HCT116 (cell line): ENCODE measurements around the gene INO80C. TPM values are rescaled to one million over a fixed set of nuclear protein-coding genes. Genes with fewer than 3 reads are reported as not detected.

Experiments used
- ATAC-seq: fragments of 200-7000 bp; cut with Tn5 transposase; 2 replicates; pipeline ENCODE4 v1.9.1; 2020; ENCODE audit warnings: mild to moderate bottlenecking, moderate library complexity
- BruUV-seq: library from RNA; stranded (reverse); fragments of 400-500 nt; replicated peaks from 2 replicates; lab custom pipeline; 2021; lab: Mats Ljungman, UMichigan
- CTCF ChIA-PET: fragments of 300-600 bp; sonication (Branson Sonifier 250); formaldehyde crosslinking; loops from one replicate; lab custom pipeline; 2021; ENCODE audit warnings: antibody characterized with exemption; lab: Charles Lee
- POLR2A ChIA-PET: fragments of 300-600, 350-600 bp; sonication (Branson Sonifier 250); formaldehyde crosslinking; loops from one replicate; lab custom pipeline; 2021; ENCODE audit warnings: antibody characterized with exemption; lab: Charles Lee
- RAD21 ChIA-PET, 2 experiments: fragments of 300-600 bp; sonication (Branson Sonifier 250); formaldehyde crosslinking; loops; one replicate each; lab custom pipeline; 2023; ENCODE audit warnings: low total read pairs in 2 of 2; ENCODE audit not compliant: uncharacterized antibody in 2 of 2, unreplicated experiment in 2 of 2, low non-redundant PET in 1 of 2; lab: Charles Lee
- DNase-seq: peaks from one replicate; pipeline ENCODE4 v3.0.0-alpha.2; 2010; ENCODE audit warnings: low read depth, low spot score
- H2AFZ ChIP-seq: fragments of 200-600 bp; shearing (Covaris generic), sonication (generic); 2 replicates; pipeline ENCODE4 v1.6.1; 2017; ENCODE audit warnings: low read depth, mixed run types, mixed read lengths, antibody characterized with exemption, low read length; ENCODE audit not compliant: poor library complexity, severe bottlenecking
- H3K27ac ChIP-seq: 2 replicates; pipeline ENCODE4 v1.5.1; 2012; ENCODE audit warnings: low read depth, low read length
- H3K27me3 ChIP-seq: fragments of 200-600 bp; sonication (generic); 2 replicates; pipeline ENCODE4 v1.6.1; 2016; ENCODE audit warnings: mixed run types, low read length, mixed read lengths; ENCODE audit not compliant: insufficient read depth
- H3K36me3 ChIP-seq, 2 experiments: fragments of 200-500 bp in 1 of 2; fragments of 200-600 bp in 1 of 2; sonication (Bioruptor generic) in 1 of 2; sonication (generic) in 1 of 2; 2 replicates each; pipeline versions ENCODE4 v1.5.1 to v1.6.1; 2014 to 2016; ENCODE audit warnings: low read length in 2 of 2, inconsistent platforms in 1 of 2, mixed read lengths in 1 of 2, mixed run types in 1 of 2; ENCODE audit not compliant: insufficient read depth in 2 of 2, control insufficient read depth in 1 of 2
- H3K4me1 ChIP-seq, 2 experiments: fragments of 200-600 bp in 1 of 2; sonication (generic) in 1 of 2; 2 replicates each; pipeline versions ENCODE4 v1.5.1 to v1.6.1; 2012 to 2017; ENCODE audit warnings: low read length in 2 of 2, inconsistent platforms in 1 of 2, mild to moderate bottlenecking in 1 of 2, mixed read lengths in 1 of 2, mixed run types in 1 of 2, moderate library complexity in 1 of 2; ENCODE audit not compliant: insufficient read depth in 2 of 2, control insufficient read depth in 1 of 2
- H3K4me2 ChIP-seq: fragments of 200-600 bp; sonication (generic); 2 replicates; pipeline ENCODE4 v1.6.1; 2017; ENCODE audit warnings: mixed run types, low read length, mixed read lengths
- H3K4me3 ChIP-seq, 2 experiments: fragments of 200-600 bp in 1 of 2; sonication (generic) in 1 of 2; replicated peaks in 1 of 2; 2 replicates each; pipeline ENCODE4 v1.5.1; 2011 to 2016; ENCODE audit warnings: low read length in 2 of 2, control low read depth in 1 of 2, low read depth in 1 of 2, mild to moderate bottlenecking in 1 of 2, mixed read lengths in 1 of 2, mixed run types in 1 of 2
- H3K79me2 ChIP-seq: fragments of 200-600 bp; sonication (generic); 2 replicates; pipeline ENCODE4 v1.6.1; 2017; ENCODE audit warnings: mild to moderate bottlenecking, mixed run types, low read length, moderate library complexity, mixed read lengths; ENCODE audit not compliant: insufficient read depth
- H3K9ac ChIP-seq: fragments of 200-600 bp; sonication (generic); 2 replicates; pipeline ENCODE4 v1.6.1; 2016; ENCODE audit warnings: low read length, mixed read lengths
- H3K9me2 ChIP-seq: fragments of 200-600 bp; sonication (generic), shearing (Covaris generic); 2 replicates; pipeline ENCODE4 v1.6.1; 2017; ENCODE audit warnings: mixed run types, mild to moderate bottlenecking, moderate library complexity; ENCODE audit not compliant: insufficient read depth
- H3K9me3 ChIP-seq, 2 experiments: fragments of 200-500 bp in 1 of 2; fragments of 200-600 bp in 1 of 2; sonication (Bioruptor generic) in 1 of 2; sonication (generic) in 1 of 2; 2 replicates each; pipeline ENCODE4 v1.6.1; 2014 to 2017; ENCODE audit warnings: low read length in 2 of 2, mixed read lengths in 2 of 2, inconsistent platforms in 1 of 2, low read depth in 1 of 2, mild to moderate bottlenecking in 1 of 2, mixed run types in 1 of 2, moderate library complexity in 1 of 2; ENCODE audit not compliant: control insufficient read depth in 1 of 2, insufficient read depth in 1 of 2
- H4K20me1 ChIP-seq: fragments of 200-600 bp; sonication (generic), shearing (Covaris generic); 2 replicates; pipeline ENCODE4 v1.6.1; 2017; ENCODE audit warnings: mixed run types, mild to moderate bottlenecking, moderate library complexity; ENCODE audit not compliant: insufficient read depth
- CBX3 ChIP-seq: IDR thresholded peaks from 2 replicates; pipeline ENCODE4 v1.6.1; 2012; ENCODE audit warnings: low read depth
- CEBPB ChIP-seq: IDR thresholded peaks from 2 replicates; pipeline ENCODE4 v1.6.1; 2012; ENCODE audit warnings: low read depth
- EGR1 ChIP-seq: IDR thresholded peaks from 2 replicates; pipeline ENCODE4 v1.6.1; 2012; ENCODE audit warnings: low read depth
- ELF1 ChIP-seq: IDR thresholded peaks from 2 replicates; pipeline ENCODE4 v1.6.1; 2012; ENCODE audit warnings: low read depth, borderline replicate concordance
- EZH2 ChIP-seq: fragments of 200-600 bp; sonication (generic); IDR thresholded peaks from 2 replicates; pipeline ENCODE4 v1.6.1; 2017; ENCODE audit warnings: antibody characterized with exemption, mixed run types
- EZH2phosphoT487 ChIP-seq: fragments of 200-600 bp; IDR thresholded peaks from 2 replicates; pipeline ENCODE4 v1.6.1; 2018; ENCODE audit warnings: antibody characterized with exemption, borderline replicate concordance
- FOSL1 ChIP-seq: IDR thresholded peaks from 2 replicates; pipeline ENCODE4 v1.6.1; 2012; ENCODE audit warnings: low read depth
- POLR2A ChIP-seq: IDR thresholded peaks from 2 replicates; pipeline ENCODE4 v1.7.0; 2011; ENCODE audit warnings: borderline replicate concordance; ENCODE audit not compliant: insufficient read depth, insufficient read length; ENCODE audit errors: extremely low read depth
- POLR2AphosphoS5 ChIP-seq: IDR thresholded peaks from 2 replicates; pipeline ENCODE4 v1.6.1; 2011; ENCODE audit warnings: mild to moderate bottlenecking, low read depth, low read length, moderate library complexity
- SRF ChIP-seq: IDR thresholded peaks from 2 replicates; pipeline ENCODE4 v1.6.1; 2012; ENCODE audit warnings: low read depth
- YY1 ChIP-seq: IDR thresholded peaks from 2 replicates; pipeline ENCODE4 v1.6.1; 2011; ENCODE audit warnings: low read length, low read depth, moderate library complexity, mild to moderate bottlenecking; ENCODE audit not compliant: insufficient replicate concordance; ENCODE audit errors: extremely low read depth
- ZNF274 ChIP-seq: fragments of 200-500 bp; sonication (Bioruptor generic); IDR thresholded peaks from 2 replicates; pipeline ENCODE4 v1.6.1; 2014; ENCODE audit warnings: mild to moderate bottlenecking, low read depth, low read length, inconsistent platforms
- intact Hi-C: fragments of 100-400 bp; cut with micrococcal nuclease; formaldehyde crosslinking; loops from 2 replicates; pipeline ENCODE4 v1.10.0; 2022
- total RNA-seq: library from RNA; stranded (reverse); gene quantifications from one replicate; pipeline ENCODE4 v1.2.1, GENCODE V29; 2021; ENCODE audit not compliant: unreplicated experiment
- TF ChIP-seq, protein P1 (sequence below): IDR thresholded peaks from 2 replicates; pipeline ENCODE4 v1.6.1; 2012
- TF ChIP-seq, protein P2 (sequence below): IDR thresholded peaks from 2 replicates; pipeline ENCODE4 v1.6.1; 2012

INO80C gene
- total RNA-seq, 1 experiment from 2014 or later, result 30.7 TPM

DNA sequence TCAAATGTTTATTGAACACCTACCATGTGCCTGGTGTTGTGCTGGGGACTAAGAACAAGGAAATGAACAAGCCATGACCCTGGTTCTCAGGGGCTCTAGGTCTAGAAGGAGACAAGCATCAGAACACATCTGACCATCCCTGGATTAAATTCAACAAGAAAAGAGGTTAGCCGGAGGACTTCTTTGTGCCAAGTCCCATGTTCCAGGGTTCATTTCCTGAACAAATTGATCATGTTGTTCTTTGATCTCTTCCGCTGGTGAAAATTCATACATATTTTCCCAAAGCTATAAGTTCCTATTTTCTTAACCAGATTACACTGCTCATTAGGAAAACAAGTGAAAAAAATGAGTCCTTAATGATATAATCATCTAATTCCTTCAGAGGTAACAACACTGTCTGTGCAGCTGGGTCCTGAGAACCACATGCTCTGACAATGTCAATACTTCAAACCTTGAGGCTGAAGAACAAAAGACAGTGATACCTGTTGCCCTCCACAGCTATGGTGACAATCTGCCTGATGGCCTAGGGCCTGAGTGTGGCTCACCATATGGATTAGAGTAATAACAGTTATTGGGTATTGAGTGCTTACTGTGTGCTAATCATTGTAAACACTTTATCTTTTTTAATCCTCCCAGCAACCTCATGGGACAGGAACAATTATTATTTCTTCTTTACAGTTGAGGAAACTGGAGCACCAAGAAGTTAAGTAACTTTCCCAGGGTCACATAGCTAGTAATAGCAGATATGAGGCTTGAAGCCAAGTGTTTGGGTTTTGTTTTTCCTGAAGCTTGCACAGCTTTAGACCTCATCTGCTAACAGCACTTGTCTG, 24.6 kb upstream of the INO80C start:
- ChIA-PET POLR2A (interaction anchor here (0.7 kb wide), 1 partner anchor 63 kb away, joined by 3 read pairs; no protein-coding TSS in a partner anchor), CTCF (no interaction called here), RAD21 (no interaction called here)
- Histone ChIP-seq H3K79me2 (no peaks in the 10 kb centered on the region), H4K20me1 (no peaks in the 10 kb centered on the region), H3K27ac (no peak overlapping the region), H2AFZ (no peak overlapping the region), H3K4me3 (no peak overlapping the region), H3K4me1 (0 out of 4 replicates have a peak, but pooled peaks cover 0 to 3% of the 10 kb centered on the region in 2 experiments), H3K4me2 (no peak overlapping the region), H3K9me3 (no peaks in the 10 kb centered on the region), H3K9ac (no peak overlapping the region), H3K36me3 (no peaks in the 10 kb centered on the region), H3K9me2 (no peaks in the 10 kb centered on the region), H3K27me3 (no peaks in the 10 kb centered on the region)
- no peak for ATAC-seq
- TF ChIP-seq, protein P1, sequence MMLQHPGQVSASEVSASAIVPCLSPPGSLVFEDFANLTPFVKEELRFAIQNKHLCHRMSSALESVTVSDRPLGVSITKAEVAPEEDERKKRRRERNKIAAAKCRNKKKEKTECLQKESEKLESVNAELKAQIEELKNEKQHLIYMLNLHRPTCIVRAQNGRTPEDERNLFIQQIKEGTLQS, result no peak
- no peak for TF ChIP-seq YY1
- intact Hi-C loops, result no loop called here
- DNase-seq, result no peak
- BruUV-seq, result no TSS peak

DNA sequence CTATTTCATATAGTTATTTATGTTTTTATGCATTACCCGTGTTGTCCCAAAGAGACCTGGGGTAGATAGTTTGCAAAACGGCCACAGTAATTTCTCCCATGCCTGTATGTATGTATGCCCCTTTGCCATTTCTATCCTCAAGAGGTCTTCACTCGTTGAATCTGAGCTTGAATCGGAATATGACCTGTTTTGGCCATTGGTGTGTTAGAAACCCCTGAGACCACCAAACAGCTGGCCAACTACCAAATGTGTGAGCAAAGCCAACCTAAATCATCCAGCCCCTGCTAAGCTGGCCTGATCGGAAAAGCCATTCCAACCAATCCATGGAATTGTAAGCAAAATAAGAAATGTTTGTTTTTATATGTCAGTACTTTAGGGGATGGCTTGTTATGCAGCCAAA, 23.4 kb upstream of the INO80C start:
- no peak for DNase-seq
- ChIA-PET CTCF (no interaction called here), RAD21 (no interaction called here), POLR2A (no interaction called here)
- Histone ChIP-seq H3K79me2 (no peaks in the 10 kb centered on the region), H3K27me3 (no peaks in the 10 kb centered on the region), H3K4me3 (no peak overlapping the region), H2AFZ (no peak overlapping the region), H3K36me3 (no peaks in the 10 kb centered on the region), H3K4me1 (peaks cover 0 to 11% of the 10 kb centered on the region in 2 experiments; a peak in 1 of 4 replicates), H3K9ac (no peak overlapping the region), H3K4me2 (no peak overlapping the region), H4K20me1 (no peaks in the 10 kb centered on the region), H3K9me2 (no peaks in the 10 kb centered on the region), H3K9me3 (no peaks in the 10 kb centered on the region), H3K27ac (no peak overlapping the region)
- ATAC-seq, result no peak
- no TSS peak for BruUV-seq
- TF ChIP-seq CEBPB (no peak), ELF1 (no peak), POLR2AphosphoS5 (no peak), POLR2A (no peak), EGR1 (no peak), FOSL1 (no peak), EZH2phosphoT487 (no peak), ZNF274 (no peak), EZH2 (no peak), SRF (no peak), CBX3 (no peak)
- TF ChIP-seq, protein P2, sequence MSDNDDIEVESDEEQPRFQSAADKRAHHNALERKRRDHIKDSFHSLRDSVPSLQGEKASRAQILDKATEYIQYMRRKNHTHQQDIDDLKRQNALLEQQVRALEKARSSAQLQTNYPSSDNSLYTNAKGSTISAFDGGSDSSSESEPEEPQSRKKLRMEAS, result no peak
- TF ChIP-seq, protein P1, result no peak
- intact Hi-C loops, result no loop called here
